RPMI7951 (cell line): ENCODE measurements around the gene ACOT8. TPM values are rescaled to one million over a fixed set of nuclear protein-coding genes. Genes with fewer than 3 reads are reported as not detected.

Experiments
- DNase-seq: peaks from one replicate; pipeline ENCODE4 v3.0.0-alpha.2; 2012; ENCODE audit warnings: low read depth
- total RNA-seq: library from RNA; depleted of rRNA; stranded (reverse); fragments of >200 nt; shearing (Covaris generic); gene quantifications from 2 replicates; pipeline ENCODE4 v1.2.3, GENCODE V29; 2014; rRNA removed

The ACOT8 gene
- total RNA-seq, 1 experiment from 2014 or later = 102 TPM

- no peak for DNase-seq
These were observed 60.7 kb downstream of the ACOT8 start for GRCh38 chr20:45796337-45797065.

GRCh38 chr20:45792317-45793118, 64.7 kb downstream of the ACOT8 start:
- DNase-seq = no peak

Other genes with a start within 250 kb of the ACOT8 start
- not detected in 2 replicates for gene WFDC10A, start 227.7 kb downstream of the ACOT8 start, total RNA-seq
- not detected in 2 replicates for gene WFDC9, start 226.1 kb downstream of the ACOT8 start, total RNA-seq
- gene WFDC11, start 187.2 kb downstream of the ACOT8 start, total RNA-seq = not detected in 2 replicates
- not detected in 2 replicates for gene WFDC13, start 155.4 kb downstream of the ACOT8 start, total RNA-seq
- 0.88 and 3.5 TPM in 2 replicates for gene WFDC10B, start 152.4 kb downstream of the ACOT8 start, total RNA-seq
- gene SPINT4, start 135.0 kb downstream of the ACOT8 start, total RNA-seq = not detected in 2 replicates
- 3.6 and 8.8 TPM in 2 replicates for gene WFDC3, start 65.5 kb downstream of the ACOT8 start, total RNA-seq
- 44.1 and 51.4 TPM in 2 replicates for gene DNTTIP1, start 65.4 kb downstream of the ACOT8 start, total RNA-seq
- gene UBE2C, start 44.7 kb downstream of the ACOT8 start, total RNA-seq = 606 and 673 TPM in 2 replicates
- 0.36 TPM in 1 of 2 replicates, not detected in the other for gene TNNC2, start 30.1 kb downstream of the ACOT8 start, total RNA-seq
- 54.1 and 59.8 TPM in 2 replicates for gene SNX21, start 23.6 kb downstream of the ACOT8 start, total RNA-seq
- gene ZSWIM3, start 222 bp upstream of the ACOT8 start, total RNA-seq = 9.3 and 9.4 TPM in 2 replicates
- gene ZSWIM1, start 23.8 kb upstream of the ACOT8 start, total RNA-seq = 17.0 and 20.4 TPM in 2 replicates
- gene SPATA25, start 30.2 kb upstream of the ACOT8 start, total RNA-seq = 0.98 TPM in 1 of 2 replicates, not detected in the other
- 3.0 and 5.5 TPM in 2 replicates for gene NEURL2, start 33.8 kb upstream of the ACOT8 start, total RNA-seq
- gene CTSA, start 33.9 kb upstream of the ACOT8 start, total RNA-seq = 168 and 187 TPM in 2 replicates
- 36.8 and 47.1 TPM in 2 replicates for gene PLTP, start 54.8 kb upstream of the ACOT8 start, total RNA-seq
- 11.5 and 13.6 TPM in 2 replicates for gene PCIF1, start 77.3 kb upstream of the ACOT8 start, total RNA-seq
- gene ZNF335, start 114.8 kb upstream of the ACOT8 start, total RNA-seq = 11.9 and 12.0 TPM in 2 replicates
- gene MMP9, start 151.5 kb upstream of the ACOT8 start, total RNA-seq = 3.0 and 4.7 TPM in 2 replicates
- gene SLC12A5, start 171.8 kb upstream of the ACOT8 start, total RNA-seq = 0.96 TPM in 1 of 2 replicates, not detected in the other
- gene NCOA5, start 232.6 kb upstream of the ACOT8 start, total RNA-seq = 14.7 and 15.1 TPM in 2 replicates